GM21723 (cell line): Measurements from ENCODE around the gene NR1D1.

Source experiments
- ATAC-seq: cut with Tn5 transposase; IDR thresholded peaks from one replicate; pipeline ENCODE4 v1.9.1; 2021; ENCODE audit warnings: mild to moderate bottlenecking, moderate library complexity; ENCODE audit not compliant: unreplicated experiment

The NR1D1 gene

GRCh38 chr17:40063901-40064531 lies 36.4 kb downstream of the NR1D1 start:
- no peak for ATAC-seq

DNA sequence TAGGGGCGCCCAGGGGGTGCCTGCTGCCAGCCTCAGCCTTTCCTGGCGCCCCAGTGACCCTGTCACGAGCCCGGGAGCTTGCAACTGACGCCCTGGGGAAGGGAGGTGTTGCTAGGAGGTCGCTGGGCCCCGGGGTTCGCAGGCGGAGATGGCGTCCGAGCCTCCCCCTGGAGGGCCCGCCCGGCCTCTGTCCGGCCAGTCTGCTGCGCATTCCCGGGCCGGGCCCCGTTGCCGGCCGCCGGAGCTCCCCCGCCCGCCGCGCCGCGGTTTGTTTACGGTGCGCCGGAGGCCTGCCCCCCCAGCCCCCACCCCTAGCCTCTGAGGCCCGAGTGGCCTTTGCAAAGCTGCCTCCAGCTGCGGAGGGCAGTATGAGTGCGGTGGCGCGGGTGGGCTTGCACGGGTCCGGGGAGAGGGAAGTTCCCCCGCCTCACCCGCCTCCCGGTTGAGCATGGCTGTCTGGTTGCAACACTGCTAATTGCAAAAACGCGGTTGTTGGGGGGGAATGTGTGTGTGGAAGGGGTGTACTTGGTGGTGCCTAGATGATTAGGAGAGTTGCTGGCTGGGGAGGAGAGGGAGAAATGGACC lies 37.1 kb downstream of the NR1D1 start:
- ATAC-seq, result no peak

GRCh38 chr17:40062329-40063186 lies 37.8 kb downstream of the NR1D1 start, which contains the start of gene THRA:
Gene THRA, plus strand, starts transcription at chr17:40062965. Its CDS starts 11,524 bp downstream, at chr17:40074489.
- ATAC-seq, result no peak

- no peak for ATAC-seq
Measured at GRCh38 chr17:40061609-40062038, 38.8 kb downstream of the NR1D1 start.

DNA sequence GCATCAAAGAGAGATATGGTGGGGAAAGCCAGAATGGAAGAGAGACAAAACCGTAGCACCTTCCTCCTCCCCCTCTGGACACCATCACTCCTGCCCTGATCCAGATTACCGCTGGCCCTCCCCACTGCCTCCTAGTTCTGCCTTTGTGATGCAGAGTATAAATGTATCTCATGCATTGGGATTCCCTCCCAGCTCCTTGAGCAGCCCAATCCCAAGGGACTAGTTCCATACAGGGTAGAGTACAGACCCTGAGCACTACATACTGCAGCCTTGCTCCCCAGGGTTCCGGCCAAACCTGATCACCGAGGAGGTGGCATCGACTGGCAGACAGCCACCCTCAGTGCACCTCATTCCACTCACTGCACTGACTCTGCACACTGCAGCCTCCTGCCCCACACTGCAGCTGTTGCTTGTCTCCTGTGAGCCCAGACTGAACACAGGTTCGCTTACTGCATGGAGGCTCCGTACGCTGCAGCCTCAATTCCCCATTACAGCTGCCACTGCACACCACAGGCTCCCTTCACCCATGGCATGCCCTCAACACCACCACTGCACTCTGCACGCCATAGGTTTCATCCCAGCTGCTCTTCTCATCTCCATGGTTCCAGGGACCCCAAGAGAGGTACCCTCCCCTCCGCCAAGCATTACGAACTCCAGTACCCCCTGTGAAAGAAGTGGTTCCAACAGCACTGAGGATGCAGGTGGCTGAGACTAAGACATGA lies 39.3 kb downstream of the NR1D1 start:
- no peak for ATAC-seq

DNA sequence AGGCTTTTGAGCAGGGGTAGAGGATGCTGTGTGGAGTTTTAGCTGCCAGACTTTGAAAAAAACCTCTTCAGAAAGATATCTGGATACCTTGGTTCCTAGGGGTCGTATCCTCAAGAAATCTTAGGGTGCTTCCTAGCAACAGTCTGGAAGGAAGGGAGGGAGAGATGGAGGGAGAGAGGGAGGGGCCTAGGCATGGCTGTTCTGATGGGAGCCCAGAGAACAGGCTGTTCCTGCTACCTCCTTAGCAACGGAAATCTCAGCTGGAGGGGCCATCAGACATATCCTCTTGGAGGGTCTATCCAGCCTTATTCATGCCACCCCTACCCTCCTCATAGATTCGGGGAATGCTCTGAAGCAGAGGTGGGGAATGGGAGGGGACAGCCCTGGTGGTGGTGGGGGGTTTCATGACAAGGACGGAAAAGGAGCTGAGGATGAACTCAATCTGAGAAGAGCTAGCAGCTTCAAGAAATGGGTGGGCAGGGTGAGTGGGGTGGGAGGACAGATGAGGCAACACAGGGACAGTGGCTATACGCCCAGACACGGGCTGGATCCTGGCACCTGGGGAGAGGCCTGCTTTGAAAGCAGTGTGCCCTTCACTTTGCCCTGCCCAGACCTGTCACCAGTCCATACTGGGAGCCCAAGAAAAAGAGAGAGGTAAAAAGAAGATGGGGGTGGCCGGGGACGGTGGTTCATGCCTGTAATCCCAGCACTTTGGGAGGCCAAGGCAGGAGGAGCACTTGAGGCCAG lies 40.5 kb downstream of the NR1D1 start:
- ATAC-seq, result no peak

GRCh38 chr17:40058865-40059264 lies 41.5 kb downstream of the NR1D1 start:
- ATAC-seq, result no peak

GRCh38 chr17:40058186-40058784 lies 42.1 kb downstream of the NR1D1 start:
- no peak for ATAC-seq

DNA sequence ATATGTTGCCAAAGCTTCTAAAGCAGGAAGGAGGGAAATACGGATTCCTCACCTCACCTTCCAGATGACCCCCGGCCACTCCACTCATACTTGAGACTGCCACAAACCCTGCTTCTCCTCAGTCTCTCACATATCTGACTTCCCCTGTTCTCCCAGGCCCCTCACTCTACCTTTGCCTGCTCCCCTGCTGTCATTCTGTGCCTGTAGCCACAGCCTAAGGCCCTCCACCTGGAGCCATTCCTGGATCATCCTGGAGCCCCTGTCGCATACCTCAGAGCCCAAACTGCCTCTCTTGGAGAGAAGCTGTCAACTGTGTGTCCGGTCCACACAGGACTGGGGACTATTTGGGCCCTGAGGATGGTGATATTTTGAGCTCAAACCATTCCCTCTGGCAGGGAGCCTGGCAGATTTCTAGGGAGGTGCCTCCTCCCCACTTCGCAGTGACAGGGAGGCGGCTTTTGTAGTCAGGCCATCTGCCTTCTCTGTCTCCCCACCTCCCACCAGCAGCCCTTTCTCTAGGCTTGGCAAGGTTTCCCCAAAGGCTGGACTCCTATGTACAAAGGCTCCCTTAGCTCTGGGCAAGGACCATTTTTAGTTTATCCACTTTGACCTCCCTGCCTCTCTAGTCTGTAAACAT lies 43.9 kb downstream of the NR1D1 start:
- no peak for ATAC-seq
